HL-60 (cell line): ENCODE data around the gene FSTL4.
"Not testable (repeated sequence)": the region's sequence is repeated elsewhere in the genome, so short reads cannot be mapped to it uniquely, and the experiment has no call there.

Experiments
- DNase-seq, 2 experiments: peaks; one replicate each; pipeline ENCODE4 v3.0.0-alpha.2; 2010 to 2020; ENCODE audit warnings: low read depth in 1 of 2, low spot score in 1 of 2
- H3K27ac ChIP-seq: fragments of 250-450 bp; sonication (Bioruptor Pico); replicated peaks from 2 replicates; pipeline ENCODE4 v1.5.1; 2020; ENCODE audit warnings: mild to moderate bottlenecking, moderate library complexity
- H3K27me3 ChIP-seq: fragments of 250-450 bp; sonication (Bioruptor Pico); 2 replicates; pipeline ENCODE4 v1.5.1; 2021; ENCODE audit warnings: mild to moderate bottlenecking, moderate library complexity; ENCODE audit not compliant: insufficient read depth, poor library complexity, severe bottlenecking
- H3K4me3 ChIP-seq: replicated peaks from 2 replicates; pipeline ENCODE4 v1.5.1; 2011; ENCODE audit warnings: mild to moderate bottlenecking, control low read depth, low read length; ENCODE audit not compliant: insufficient read depth
- CTCF ChIP-seq: IDR thresholded peaks from one replicate; pipeline ENCODE4 v1.5.1; 2011; ENCODE audit warnings: low read length, control low read depth, inconsistent platforms; ENCODE audit not compliant: insufficient read depth
- GABPA ChIP-seq: IDR thresholded peaks from 2 replicates; pipeline ENCODE4 v1.6.1; 2012; ENCODE audit warnings: low read depth
- POLR2AphosphoS5 ChIP-seq: IDR thresholded peaks from 2 replicates; pipeline ENCODE4 v1.6.1; 2012; ENCODE audit warnings: low read depth
- REST ChIP-seq: IDR thresholded peaks from 2 replicates; pipeline ENCODE4 v1.6.1; 2012; ENCODE audit warnings: low read depth; ENCODE audit not compliant: insufficient replicate concordance
- SPI1 ChIP-seq: IDR thresholded peaks from 2 replicates; pipeline ENCODE4 v1.6.1; 2012; ENCODE audit warnings: low read depth, mild to moderate bottlenecking, borderline replicate concordance

Gene FSTL4

GRCh38 chr5:133539818-133540217, 72.5 kb downstream of the FSTL4 start:
- no peaks in the 10 kb centered on the region for H3K27me3 ChIP-seq
- no peak overlapping the region for H3K27ac ChIP-seq
- H3K4me3 ChIP-seq: no peak overlapping the region
- TF ChIP-seq REST: no peak
- no peak for TF ChIP-seq CTCF
- TF ChIP-seq SPI1: no peak
- TF ChIP-seq POLR2AphosphoS5: no peak
- TF ChIP-seq GABPA: no peak
- DNase-seq: no peak

GRCh38 chr5:133538718-133539117, 73.6 kb downstream of the FSTL4 start:
- Histone ChIP-seq H3K4me3 (no peak overlapping the region), H3K27ac (no peak overlapping the region), H3K27me3 (no peaks in the 10 kb centered on the region)
- no peak for TF ChIP-seq GABPA
- TF ChIP-seq CTCF: no peak
- TF ChIP-seq SPI1: no peak
- TF ChIP-seq POLR2AphosphoS5: no peak
- TF ChIP-seq REST: no peak
- no peak for DNase-seq

- not testable (repeated sequence) for H3K27me3 ChIP-seq, DNase-seq
Observed at GRCh38 chr5:133535241-133535929, 77.0 kb downstream of the FSTL4 start.

GRCh38 chr5:133534566-133534965, 77.8 kb downstream of the FSTL4 start:
- TF ChIP-seq POLR2AphosphoS5 (no peak), CTCF (no peak), GABPA (no peak), SPI1 (no peak), REST (no peak)
- Histone ChIP-seq H3K27ac (no peak overlapping the region), H3K4me3 (no peak overlapping the region), H3K27me3 (no peaks in the 10 kb centered on the region)
- no peak for DNase-seq

More at GRCh38 chr5:133535241-133535929, 77.0 kb downstream of the FSTL4 start:
- H3K27ac ChIP-seq, H3K4me3 ChIP-seq: not testable (repeated sequence)
